Activated CD4-positive, alpha-beta T cell treated with anti-CD3 and anti-CD28 coated beads for 1 hour (primary cell): ENCODE data around the gene RHOBTB3.
"Not testable (repeated sequence)": the region's sequence is repeated elsewhere in the genome, so short reads cannot be mapped to it uniquely, and the experiment has no call there.

Source experiments
- DNase-seq: peaks from one replicate; pipeline ENCODE4 v3.0.0-alpha.2; 2020

The RHOBTB3 gene

GRCh38 chr5:95822542-95823181 is 91.5 kb downstream of the RHOBTB3 start, which contains the start of gene GLRX:
GLRX (minus strand) TSS chr5:95822726; CDS start chr5:95822662, 64 bp downstream.
- no peak for DNase-seq

DNA sequence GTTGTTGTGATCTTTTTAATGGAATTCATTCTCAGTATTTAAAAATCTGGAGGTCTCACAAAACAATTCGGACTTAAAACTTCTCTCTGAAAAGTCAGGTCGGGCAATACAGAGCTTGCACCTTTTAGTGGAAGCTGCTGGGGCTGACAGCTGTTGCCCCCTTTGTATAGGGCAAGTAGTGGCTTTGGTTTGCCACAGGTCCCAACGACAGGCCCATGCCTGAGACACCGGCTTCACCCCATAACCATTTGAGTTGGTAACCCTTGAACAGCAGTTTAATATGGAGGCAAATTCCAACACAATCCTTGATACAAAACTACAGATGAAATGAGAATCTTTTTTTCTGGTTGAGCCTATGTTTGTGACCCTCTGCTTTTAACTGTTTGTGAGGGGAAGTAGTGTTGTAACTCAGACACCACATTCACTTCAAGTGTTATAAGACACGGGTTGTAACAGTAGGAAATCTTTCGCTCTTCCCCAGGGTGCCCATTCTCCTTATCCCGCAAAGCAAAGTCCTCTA is 92.1 kb downstream of the RHOBTB3 start:
- no peak for DNase-seq

DNA sequence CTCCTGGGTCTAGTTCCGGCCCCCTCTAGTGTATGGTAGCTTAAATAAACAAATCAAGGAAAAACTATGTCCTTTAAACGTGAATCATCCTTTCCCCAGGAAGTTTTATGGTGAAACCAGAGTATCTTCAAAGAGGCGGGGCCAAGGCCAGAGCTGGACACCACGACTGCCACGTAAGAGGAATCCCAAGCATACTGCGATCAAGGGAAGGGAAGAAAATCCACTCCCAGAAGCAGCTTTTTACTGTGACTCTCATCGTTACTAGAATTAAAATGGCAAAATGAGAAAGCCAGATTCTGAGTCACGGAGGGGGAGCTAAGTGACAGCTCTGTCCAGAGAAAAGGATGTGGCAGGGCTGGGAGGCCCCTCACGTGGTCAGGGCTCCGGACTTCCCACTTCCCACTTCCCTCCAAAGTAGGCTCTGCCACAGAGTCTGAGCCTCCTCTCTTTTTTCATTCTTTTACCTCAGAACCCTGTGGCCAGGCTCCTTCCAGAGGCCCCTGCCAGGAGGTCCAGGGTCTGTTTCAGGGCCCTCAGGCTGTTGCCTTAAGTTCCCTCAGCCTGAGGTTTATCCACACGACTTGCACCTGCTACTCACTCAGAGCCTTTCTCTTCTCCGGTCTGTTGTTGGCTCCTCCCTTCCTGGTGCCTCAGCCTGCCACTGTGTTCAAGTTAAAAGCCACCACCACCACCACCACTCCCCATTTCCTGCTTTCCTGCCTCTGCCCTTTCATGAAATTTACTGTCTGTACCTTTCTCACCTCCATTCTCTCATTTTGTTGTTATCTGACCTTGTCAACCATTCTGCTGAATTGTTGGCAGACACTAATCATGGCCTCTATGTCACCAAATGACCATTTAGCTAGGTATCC is 92.8 kb downstream of the RHOBTB3 start:
- no peak for DNase-seq

DNA sequence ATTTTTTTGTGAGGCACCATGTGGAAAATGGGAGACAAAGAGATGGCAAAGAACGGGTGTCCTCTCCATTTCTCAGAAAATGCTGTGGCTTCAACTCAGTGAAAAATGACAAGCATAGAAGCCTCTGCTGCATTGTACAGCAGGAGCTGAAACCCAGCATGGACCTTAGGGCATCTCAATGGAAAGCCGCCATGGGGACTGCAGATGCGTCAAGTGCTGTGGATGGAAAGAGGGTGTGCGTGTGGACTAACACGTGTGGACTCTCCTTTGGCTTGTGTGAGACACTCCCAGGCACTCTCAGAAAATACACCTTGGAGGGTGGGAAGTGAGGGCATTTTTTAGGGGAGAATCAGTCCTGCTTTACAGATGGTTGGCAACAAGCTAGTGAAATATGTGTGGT is 93.6 kb downstream of the RHOBTB3 start:
- DNase-seq = no peak

DNA sequence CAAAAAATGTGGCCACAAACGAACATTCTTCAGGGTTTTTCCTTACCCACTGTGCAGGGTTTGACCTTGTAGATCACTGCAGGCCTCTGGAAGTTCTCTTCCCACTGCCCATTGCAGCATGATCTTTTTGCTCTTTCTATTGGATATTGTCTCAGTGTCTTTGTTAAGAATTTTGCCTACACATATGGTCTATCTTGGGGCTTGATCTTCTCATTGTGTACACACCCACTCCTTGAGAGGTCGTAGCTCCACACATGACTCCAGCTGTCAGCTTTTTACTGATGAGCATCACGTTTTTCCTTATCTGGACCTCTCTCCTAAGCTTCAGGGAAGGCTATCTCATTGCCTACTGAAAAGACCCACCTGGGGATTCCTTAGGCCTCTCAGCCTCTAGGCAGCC is 94.4 kb downstream of the RHOBTB3 start:
- DNase-seq = no peak

- no peak for DNase-seq
Observed at GRCh38 chr5:95826949-95827891, 96.1 kb downstream of the RHOBTB3 start.

- no peak for DNase-seq
Observed at GRCh38 chr5:95827892-95828246, 96.7 kb downstream of the RHOBTB3 start.

- DNase-seq = no peak
Observed at GRCh38 chr5:95830226-95830625, 99.1 kb downstream of the RHOBTB3 start.

DNA sequence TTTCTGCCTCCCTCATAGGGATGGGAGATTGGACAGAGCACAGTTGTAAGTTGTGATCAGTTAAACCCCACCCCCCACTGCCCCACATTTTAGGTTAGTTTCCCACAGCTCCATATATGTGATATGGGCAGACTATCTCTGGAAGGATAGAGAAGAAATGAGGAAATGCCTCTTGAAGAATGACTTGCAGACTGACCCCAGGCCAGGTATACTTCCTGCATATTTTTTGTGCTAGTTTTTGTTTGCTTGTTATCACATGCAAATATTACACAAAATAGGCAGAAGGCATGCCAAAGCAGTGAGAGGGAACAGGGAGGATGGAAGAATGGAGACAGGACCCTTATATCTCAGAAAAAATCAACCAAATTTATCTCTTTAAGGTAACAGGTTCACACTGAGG is 101.5 kb downstream of the RHOBTB3 start:
- no peak for DNase-seq

GRCh38 chr5:95835682-95836385 is 104.7 kb downstream of the RHOBTB3 start:
- DNase-seq = no peak

- DNase-seq = no peak
Observed at GRCh38 chr5:95836544-95836943, 105.4 kb downstream of the RHOBTB3 start.

DNA sequence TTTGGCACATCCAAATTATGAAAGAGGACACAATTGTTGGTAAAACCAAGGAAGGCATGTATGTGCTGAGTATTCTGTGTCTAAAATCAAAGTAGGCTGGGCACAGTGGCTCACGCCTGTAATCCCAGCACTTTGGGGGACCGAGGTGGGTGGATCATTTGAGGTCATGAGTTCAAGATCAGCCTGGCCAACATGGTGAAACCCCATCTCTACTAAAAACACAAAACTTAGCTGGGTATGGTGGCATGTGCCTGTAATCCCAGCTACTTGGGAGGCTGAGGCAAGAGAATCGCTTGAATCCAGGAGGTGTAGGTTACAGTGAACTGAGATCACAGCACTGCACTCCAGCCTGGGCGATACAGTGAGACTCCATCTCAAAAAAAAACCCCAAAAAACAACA is 105.8 kb downstream of the RHOBTB3 start:
- DNase-seq = not testable (repeated sequence)

DNA sequence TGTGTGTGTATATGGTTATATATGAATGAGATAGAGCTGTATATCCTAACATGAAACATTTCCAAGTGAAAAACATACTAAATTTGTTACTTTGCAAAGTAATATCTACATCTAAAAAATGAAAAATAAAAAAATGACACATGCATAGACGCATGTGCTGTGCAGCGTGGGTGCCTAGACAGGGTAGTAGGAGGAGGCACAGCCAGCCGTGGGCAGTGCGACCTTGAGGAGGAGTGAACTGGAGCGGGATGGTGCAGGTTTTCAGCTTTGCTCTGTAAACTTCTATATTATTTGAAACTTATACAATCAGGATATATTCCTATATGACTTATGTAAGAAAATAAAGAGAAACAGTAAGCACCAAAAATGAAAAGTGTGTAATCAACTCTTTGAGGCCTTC is 106.4 kb downstream of the RHOBTB3 start:
- DNase-seq = no peak

GRCh38 chr5:95838001-95838520 is 106.9 kb downstream of the RHOBTB3 start:
- no peak for DNase-seq

DNA sequence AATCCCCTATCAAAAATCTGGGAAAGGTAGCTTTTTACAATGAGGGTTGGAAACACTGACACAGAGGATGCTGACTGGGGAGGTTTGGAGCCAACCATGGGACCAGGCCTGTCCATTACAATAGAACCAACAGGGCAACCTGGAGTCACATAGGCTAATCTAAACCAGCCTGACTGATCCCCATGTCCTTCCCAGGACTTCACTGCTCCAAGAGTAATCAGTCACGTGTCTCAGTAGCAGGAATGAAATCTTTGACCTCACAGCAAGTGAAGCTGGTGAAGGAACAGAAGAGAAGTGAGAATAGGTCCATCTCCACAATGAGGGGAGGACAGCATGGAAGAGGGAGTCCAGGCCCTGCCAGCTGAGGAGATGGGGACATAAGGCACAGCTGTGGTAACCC is 107.4 kb downstream of the RHOBTB3 start:
- DNase-seq = no peak

DNA sequence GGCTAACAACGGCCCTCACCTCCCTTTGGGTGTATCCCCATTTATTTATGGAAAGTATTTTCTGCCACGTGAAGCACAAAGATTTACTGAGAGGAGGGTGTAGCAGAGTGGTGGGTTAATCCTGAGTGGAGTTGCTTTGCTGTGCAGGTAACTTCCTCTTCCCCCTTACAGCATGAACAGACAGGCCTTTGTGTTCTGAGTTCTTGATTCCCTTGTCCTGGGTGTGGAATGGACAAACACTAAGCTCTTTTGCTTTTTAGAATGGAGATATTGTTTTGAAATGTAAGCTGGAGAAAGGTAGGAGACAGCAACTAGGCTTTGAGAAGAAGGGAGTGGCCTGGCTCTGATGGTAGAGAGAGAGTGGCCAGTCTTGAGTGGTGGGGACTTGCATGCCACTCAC is 108.5 kb downstream of the RHOBTB3 start:
- no peak for DNase-seq

DNA sequence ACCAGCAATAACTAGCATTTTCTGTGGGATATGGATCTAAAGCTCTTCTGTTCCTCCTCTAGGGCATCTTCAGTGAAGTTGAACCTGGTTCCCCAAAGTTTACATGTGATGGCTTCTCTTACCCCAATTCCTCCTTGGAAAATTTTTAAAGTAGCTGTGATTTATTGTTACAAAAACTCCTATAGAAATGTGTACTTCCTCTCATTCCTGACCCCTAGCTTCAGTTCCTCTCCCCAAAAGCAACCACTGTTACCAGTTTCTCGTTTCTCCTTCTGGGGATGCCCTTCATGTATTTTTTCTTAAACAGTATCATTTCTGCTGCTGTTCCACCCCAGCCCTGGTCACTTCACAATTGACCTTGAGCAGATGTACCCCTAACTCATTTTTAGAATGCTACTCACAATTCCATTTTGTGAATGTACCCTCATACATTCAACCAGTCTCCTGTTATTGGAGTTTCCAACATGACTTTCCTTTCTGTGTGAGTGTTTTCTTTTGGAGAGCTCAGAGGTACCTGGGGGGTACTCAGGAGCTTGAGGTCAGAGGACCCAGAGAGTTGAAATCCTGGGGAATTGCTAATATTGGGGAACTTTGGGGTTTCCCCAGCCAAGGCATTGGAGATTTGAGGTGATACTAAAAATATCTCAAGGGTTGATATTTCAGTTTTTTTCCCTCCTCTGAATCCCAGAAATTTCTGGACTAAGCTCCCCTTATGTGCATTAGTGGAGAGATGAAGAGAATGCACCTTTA is 110.0 kb downstream of the RHOBTB3 start:
- no peak for DNase-seq

GRCh38 chr5:95841914-95842812 is 111.0 kb downstream of the RHOBTB3 start:
- no peak for DNase-seq

DNA sequence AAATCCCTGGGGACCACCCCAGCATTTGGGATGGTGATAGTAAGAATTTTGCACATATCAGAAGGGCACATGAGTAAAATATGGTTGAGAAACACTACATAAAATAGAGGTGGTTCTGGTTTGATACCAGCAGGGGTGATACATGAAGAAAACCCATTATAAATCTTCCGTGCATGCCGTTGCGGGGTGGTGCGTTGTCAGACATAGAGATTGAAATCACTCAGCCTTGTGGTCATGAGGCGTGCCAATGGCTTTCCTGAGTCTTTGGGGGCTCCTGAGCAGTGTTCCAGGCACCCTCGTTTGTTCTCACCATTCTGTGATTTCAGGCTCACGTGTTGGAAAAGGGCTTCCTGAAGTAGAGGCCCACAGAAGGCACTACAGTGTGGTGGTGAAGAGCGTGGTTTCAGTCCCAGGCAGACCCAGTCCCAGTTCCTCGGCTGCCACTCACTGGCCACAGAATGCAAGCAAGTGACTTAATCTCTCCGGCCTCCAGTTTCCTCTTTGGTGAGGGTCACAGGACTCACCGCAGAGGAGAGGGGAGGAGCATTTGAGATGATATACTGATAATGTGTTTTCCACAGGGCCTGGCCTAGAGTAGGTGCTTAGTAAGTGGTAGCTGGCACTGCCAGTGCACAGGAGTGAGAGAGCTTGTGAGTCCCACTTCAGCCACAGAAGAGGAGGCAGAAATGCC is 111.9 kb downstream of the RHOBTB3 start:
- DNase-seq = peak; percentile 44
